SW480 (cell line): ENCODE measurements around the gene PLA2G3.
"Not testable (repeated sequence)": the region's sequence is repeated elsewhere in the genome, so short reads cannot be mapped to it uniquely, and the experiment has no call there.

Experiments used
- DNase-seq: peaks from one replicate; pipeline ENCODE4 v3.0.0-alpha.2; 2016; ENCODE audit warnings: low spot score

PLA2G3 gene

GRCh38 chr22:31139866-31140716 is at the start of gene PLA2G3:
Gene PLA2G3, minus strand, starts transcription at chr22:31140508. Its CDS starts 154 bp downstream, at chr22:31140354.
- no peak for DNase-seq

GRCh38 chr22:31187627-31188026 is 47.3 kb upstream of the PLA2G3 start:
- DNase-seq, result no peak

GRCh38 chr22:31185056-31185455 is 44.7 kb upstream of the PLA2G3 start:
- DNase-seq, result peak; percentile 19

GRCh38 chr22:31184015-31184414 is 43.7 kb upstream of the PLA2G3 start:
- DNase-seq, result no peak

- DNase-seq, result peak; percentile 18
Measured at GRCh38 chr22:31179345-31179744, 39.0 kb upstream of the PLA2G3 start.

- DNase-seq, result no peak
Measured at GRCh38 chr22:31178859-31179258, 38.6 kb upstream of the PLA2G3 start.

GRCh38 chr22:31177420-31178162 is 37.3 kb upstream of the PLA2G3 start:
- DNase-seq, result no peak

GRCh38 chr22:31176923-31177322 is 36.6 kb upstream of the PLA2G3 start:
- DNase-seq, result no peak

GRCh38 chr22:31173386-31174145 is 33.3 kb upstream of the PLA2G3 start:
- DNase-seq, result no peak

GRCh38 chr22:31171734-31172133 is 31.4 kb upstream of the PLA2G3 start:
- DNase-seq, result not testable (repeated sequence)

GRCh38 chr22:31170971-31171370 is 30.7 kb upstream of the PLA2G3 start:
- DNase-seq, result no peak

- no peak for DNase-seq
Measured at GRCh38 chr22:31162015-31162765, 21.9 kb upstream of the PLA2G3 start.

GRCh38 chr22:31161386-31161785 is 21.1 kb upstream of the PLA2G3 start:
- no peak for DNase-seq

GRCh38 chr22:31160328-31160978 is 20.1 kb upstream of the PLA2G3 start:
- no peak for DNase-seq

- no peak for DNase-seq
Measured at GRCh38 chr22:31155422-31155821, 15.1 kb upstream of the PLA2G3 start.

- no peak for DNase-seq
Measured at GRCh38 chr22:31154975-31155374, 14.7 kb upstream of the PLA2G3 start.

- no peak for DNase-seq
Measured at GRCh38 chr22:31153357-31153756, 13.0 kb upstream of the PLA2G3 start.

GRCh38 chr22:31151872-31152271 is 11.6 kb upstream of the PLA2G3 start:
- no peak for DNase-seq

GRCh38 chr22:31150615-31151014 is 10.3 kb upstream of the PLA2G3 start:
- peak; percentile 11 for DNase-seq

- DNase-seq, result peak; percentile 69
Measured at GRCh38 chr22:31148953-31149627, 8.8 kb upstream of the PLA2G3 start.

GRCh38 chr22:31148488-31148887 is 8.2 kb upstream of the PLA2G3 start:
- no peak for DNase-seq
